H1 (cell line): ENCODE data around the gene GNG7. TPM values are rescaled to one million over a fixed set of nuclear protein-coding genes. Genes with fewer than 3 reads are reported as not detected.

ENCODE experiments used
- CTCF ChIA-PET: fragments of 300-600 bp; sonication (Branson Sonifier 250); formaldehyde crosslinking; loops from one replicate; lab custom pipeline; 2021; ENCODE audit not compliant: partially characterized antibody; lab: Charles Lee
- POLR2A ChIA-PET: fragments of 300-600 bp; sonication (Branson Sonifier 250); formaldehyde crosslinking; loops from one replicate; lab custom pipeline; 2021; ENCODE audit warnings: inconsistent platforms; ENCODE audit not compliant: partially characterized antibody; lab: Charles Lee
- DNase-seq, 2 experiments: peaks; one replicate each; pipeline versions ENCODE4 v3.0.0 to v3.0.0-alpha.2; 2010 to 2022; ENCODE audit warnings: low spot score in 2 of 2, low read depth in 1 of 2, mixed read lengths in 1 of 2
- FAIRE-seq: peaks from 2 replicates; lab custom pipeline; 2011; peaks lifted over from hg19 to GRCh38; lab: Jason Lieb, UNC
- H2AFZ ChIP-seq: 2 replicates; pipeline ENCODE4 v1.8.1; 2012; ENCODE audit warnings: low read length, inconsistent platforms
- H2AK5ac ChIP-seq: 2 replicates; pipeline ENCODE4 v1.6.1; 2013; ENCODE audit warnings: low read depth, low read length
- H2BK120ac ChIP-seq: replicated peaks from 2 replicates; pipeline ENCODE3; 2013; ENCODE audit warnings: low read depth, low read length, inconsistent platforms
- H2BK12ac ChIP-seq: 2 replicates; pipeline ENCODE4 v1.6.1; 2013; ENCODE audit warnings: low read depth, low read length
- H2BK15ac ChIP-seq: 2 replicates; pipeline ENCODE4 v1.6.1; 2013; ENCODE audit warnings: low read length
- H2BK20ac ChIP-seq: 2 replicates; pipeline ENCODE4 v1.6.1; 2013; ENCODE audit warnings: low read length
- H2BK5ac ChIP-seq: 2 replicates; pipeline ENCODE4 v1.6.1; 2013; ENCODE audit warnings: low read depth, low read length
- H3K14ac ChIP-seq: 2 replicates; pipeline ENCODE4 v1.6.1; 2013; ENCODE audit warnings: inconsistent platforms; ENCODE audit not compliant: insufficient read length
- H3K18ac ChIP-seq: 2 replicates; pipeline ENCODE4 v1.6.1; 2013; ENCODE audit warnings: low read length; ENCODE audit errors: extremely low read depth
- H3K23ac ChIP-seq: 2 replicates; pipeline ENCODE4 v1.6.1; 2013; ENCODE audit warnings: inconsistent platforms; ENCODE audit not compliant: insufficient read length
- H3K23me2 ChIP-seq: 2 replicates; pipeline ENCODE4 v1.6.1; 2013; ENCODE audit warnings: low read depth, low read length
- H3K27ac ChIP-seq: 2 replicates; pipeline ENCODE4 v1.6.1; 2011; ENCODE audit warnings: low read depth, low read length, inconsistent platforms
- H3K27me3 ChIP-seq, 4 experiments: replicated peaks in 1 of 4; 1 replicate in 1 of 4; 2 replicates in 3 of 4; pipeline versions ENCODE4 v1.6.1 to v1.8.1; 2011 to 2013; ENCODE audit warnings: low read length in 3 of 4, mild to moderate bottlenecking in 3 of 4, inconsistent platforms in 2 of 4, mixed read lengths in 2 of 4, moderate library complexity in 1 of 4; ENCODE audit not compliant: control insufficient read depth in 3 of 4, insufficient read depth in 3 of 4; ENCODE audit errors: extremely low read depth in 1 of 4
- H3K36me3 ChIP-seq, 4 experiments: 2 replicates each; pipeline versions ENCODE4 v1.6.1 to v1.8.1; 2011 to 2013; ENCODE audit warnings: mild to moderate bottlenecking in 4 of 4, low read length in 3 of 4, moderate library complexity in 2 of 4, control low read depth in 1 of 4, inconsistent platforms in 1 of 4; ENCODE audit not compliant: insufficient read depth in 4 of 4, control insufficient read depth in 2 of 4
- H3K4ac ChIP-seq: replicated peaks from 2 replicates; pipeline ENCODE3; 2013; ENCODE audit warnings: low read length, low read depth, mixed read lengths, inconsistent platforms; ENCODE audit not compliant: insufficient read length
- H3K4me1 ChIP-seq, 4 experiments: replicated peaks in 1 of 4; 1 replicate in 1 of 4; 2 replicates in 3 of 4; pipeline versions ENCODE4 v1.6.1 to v1.8.1; 2011 to 2013; ENCODE audit warnings: low read length in 3 of 4, inconsistent platforms in 2 of 4, mixed read lengths in 1 of 4; ENCODE audit not compliant: insufficient read depth in 4 of 4, control insufficient read depth in 3 of 4
- H3K4me2 ChIP-seq, 2 experiments: 2 replicates each; pipeline versions ENCODE4 v1.6.1 to v1.8.1; 2011 to 2013; ENCODE audit warnings: low read depth in 2 of 2, low read length in 2 of 2, control low read depth in 1 of 2, inconsistent platforms in 1 of 2, mild to moderate bottlenecking in 1 of 2; ENCODE audit not compliant: insufficient read depth in 1 of 2
- H3K4me3 ChIP-seq, 4 experiments: fragments of 200-600, 300-600 bp in 1 of 4; sonication (generic), shearing (Covaris generic), sonication (Bioruptor Twin) in 1 of 4; 2 replicates each; pipeline versions ENCODE4 v1.5.1 to v1.8.1; 2011 to 2016; ENCODE audit warnings: low read length in 4 of 4, low read depth in 3 of 4, control low read depth in 2 of 4, inconsistent platforms in 2 of 4, mild to moderate bottlenecking in 2 of 4, mixed read lengths in 1 of 4, moderate library complexity in 1 of 4; ENCODE audit not compliant: insufficient read depth in 2 of 4; ENCODE audit errors: extremely low read depth in 1 of 4
- H3K56ac ChIP-seq: replicated peaks from 2 replicates; pipeline ENCODE3; 2013; ENCODE audit warnings: low read depth, mild to moderate bottlenecking, mixed read lengths, low read length, inconsistent platforms; ENCODE audit not compliant: insufficient read length
- H3K79me1 ChIP-seq: 2 replicates; pipeline ENCODE4 v1.6.1; 2013; ENCODE audit warnings: low read depth, low read length, control low read depth
- H3K79me2 ChIP-seq, 2 experiments: 2 replicates each; pipeline versions ENCODE4 v1.6.1 to v1.8.1; 2012 to 2013; ENCODE audit warnings: low read length in 2 of 2, mild to moderate bottlenecking in 2 of 2, inconsistent platforms in 1 of 2; ENCODE audit not compliant: insufficient read depth in 2 of 2, control insufficient read depth in 1 of 2
- H3K9ac ChIP-seq, 4 experiments: replicated peaks in 1 of 4; 1 replicate in 1 of 4; 2 replicates in 3 of 4; pipeline versions ENCODE4 v1.6.1 to v1.8.1; 2011 to 2013; ENCODE audit warnings: low read depth in 3 of 4, low read length in 3 of 4, control low read depth in 2 of 4, mild to moderate bottlenecking in 2 of 4, moderate library complexity in 2 of 4, inconsistent platforms in 1 of 4; ENCODE audit errors: extremely low read depth in 1 of 4
- H3K9me3 ChIP-seq, 2 experiments: 2 replicates each; pipeline versions ENCODE4 v1.6.1 to v1.8.1; 2012 to 2013; ENCODE audit warnings: mild to moderate bottlenecking in 2 of 2, moderate library complexity in 2 of 2, control low read depth in 1 of 2, inconsistent platforms in 1 of 2, low read depth in 1 of 2, low read length in 1 of 2, mixed read lengths in 1 of 2; ENCODE audit not compliant: insufficient read depth in 2 of 2
- H4K20me1 ChIP-seq, 2 experiments: replicated peaks in 1 of 2; 2 replicates each; pipeline versions ENCODE3 to v1.8.1; 2011 to 2013; ENCODE audit warnings: inconsistent platforms in 2 of 2, low read length in 2 of 2, mild to moderate bottlenecking in 1 of 2; ENCODE audit not compliant: insufficient read depth in 2 of 2, control insufficient read depth in 1 of 2
- H4K5ac ChIP-seq: 2 replicates; pipeline ENCODE4 v1.6.1; 2013; ENCODE audit warnings: low read length, low read depth, mixed read lengths, inconsistent platforms; ENCODE audit not compliant: insufficient read length
- H4K8ac ChIP-seq: 2 replicates; pipeline ENCODE4 v1.8.0; 2013; ENCODE audit warnings: mild to moderate bottlenecking, moderate library complexity, low read length, inconsistent platforms; ENCODE audit not compliant: insufficient read depth; ENCODE audit errors: extremely low read depth
- H4K91ac ChIP-seq: replicated peaks from 2 replicates; pipeline ENCODE3; 2013; ENCODE audit warnings: low read length, mixed read lengths, inconsistent platforms; ENCODE audit not compliant: insufficient read length
- CREB1 ChIP-seq: IDR thresholded peaks from 2 replicates; pipeline ENCODE4 v1.6.1; 2012; ENCODE audit warnings: inconsistent platforms
- POLR2A ChIP-seq, 2 experiments: IDR thresholded peaks; 1 replicate in 1 of 2; 2 replicates in 1 of 2; pipeline ENCODE4 v1.6.1; 2011; ENCODE audit warnings: low read depth in 2 of 2, low read length in 2 of 2, mild to moderate bottlenecking in 2 of 2; ENCODE audit errors: control extremely low read depth in 1 of 2
- TAF1 ChIP-seq: IDR thresholded peaks from 2 replicates; pipeline ENCODE4 v1.6.1; 2011; ENCODE audit warnings: mild to moderate bottlenecking, low read depth, low read length
- ZNF274 ChIP-seq: IDR thresholded peaks from 2 replicates; pipeline ENCODE4 v1.7.0; 2012; ENCODE audit warnings: low read length, borderline replicate concordance; ENCODE audit errors: extremely low read depth
- WGBS, 2 experiments: shearing (Covaris generic) in 1 of 2; methylation state at CpG; one replicate each; pipeline versions ENCODE4 v1.1.6 to v1.1.7; 2013 to 2015; ENCODE audit warnings: low lambda C conversion rate in 2 of 2, mixed read lengths in 2 of 2, inconsistent platforms in 1 of 2, low coverage in 1 of 2, missing lambda C conversion rate in 1 of 2; ENCODE audit not compliant: insufficient replicate concordance in 2 of 2, insufficient coverage in 1 of 2, insufficient read length in 1 of 2; ENCODE audit errors: extremely low coverage in 1 of 2, missing lambda C conversion rate in 1 of 2; 5-methylcytosine and 5-hydroxymethylcytosine counted together
- polyA plus RNA-seq, 7 experiments: library from polyadenylated mRNA; depleted of rRNA in 3 of 7; stranded (reverse) in 5 of 7; unstranded in 2 of 7; fragments of >200 nt in 5 of 7; fragments of 200-250 nt in 2 of 7; gene quantifications; 1 replicate in 5 of 7; 2 replicates in 1 of 7; 4 replicates in 1 of 7; pipeline versions ENCODE4 v1.2.1 to v1.2.3, GENCODE V29; 2011 to 2013; ENCODE audit warnings: missing spikeins in 2 of 7, mixed read lengths in 2 of 7
- total RNA-seq: library from RNA; stranded (reverse); fragmentation: NEBNext Ultra II Directional; extraction: Animal tissue kit (Norgen Biotek cat#: 25700); gene quantifications from 2 replicates; pipeline ENCODE4 v1.2.1, GENCODE V29; 2021

The GNG7 gene
- total and polyA plus RNA-seq, 2 of the 8 experiments (the other 6 are each of a cell fraction or from before 2014, with no cell fraction given), result 2.8 to 7.8 TPM

DNA sequence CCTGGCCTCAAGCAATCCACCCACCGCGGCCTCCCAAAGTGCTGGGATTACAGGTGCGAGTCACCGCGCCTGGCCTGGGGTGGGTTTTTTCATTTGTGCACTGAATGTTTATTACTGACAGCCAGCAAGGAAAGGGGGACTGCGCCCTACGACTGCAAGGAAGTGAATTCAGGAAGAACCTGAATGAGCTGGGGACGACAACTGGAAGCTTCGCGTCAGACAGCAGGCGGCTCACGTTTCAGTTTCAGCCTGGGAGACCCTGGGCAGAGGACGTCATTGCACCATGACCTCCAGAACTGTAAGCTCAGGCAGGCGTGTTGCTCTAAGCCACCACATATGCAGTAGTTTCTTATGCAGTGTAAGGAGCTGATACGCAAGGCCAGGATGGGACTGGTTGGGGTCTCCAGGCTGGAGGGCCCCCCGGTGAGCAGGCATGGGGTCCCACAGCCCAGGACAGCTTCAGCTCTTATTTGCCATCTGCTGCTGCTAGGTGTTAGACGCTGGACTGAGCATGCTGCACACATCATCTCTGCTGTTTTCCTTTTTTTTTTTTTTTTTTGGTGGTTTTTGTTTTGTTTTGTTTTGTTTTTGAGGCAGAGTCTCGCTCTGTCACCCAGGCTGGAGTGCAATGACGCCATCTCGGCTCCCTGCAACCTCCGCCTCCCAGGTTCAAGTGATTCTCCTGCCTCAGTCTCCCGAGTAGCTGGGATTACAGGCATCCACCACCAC, 160.0 kb downstream of the GNG7 start:
- Histone ChIP-seq H4K5ac (peak overlapping the region; percentile 8), H3K23me2 (no peaks in the 10 kb centered on the region; the same call in 1 of the 2 replicates), H3K4me3 (no peak overlapping the region), H4K20me1 (no peaks in the 10 kb centered on the region), H3K36me3 (no peaks in the 10 kb centered on the region), H4K8ac (no peak overlapping the region; the same call in 1 of the 2 replicates), H2AK5ac (peak overlapping the region; percentile 79), H2BK5ac (peak overlapping the region; percentile 92), H3K4me1 (peaks cover 3 to 26% (median 20%) of the 10 kb centered on the region in 4 experiments), H3K79me1 (no peaks in the 10 kb centered on the region), H3K79me2 (no peaks in the 10 kb centered on the region), H3K18ac (peak overlapping the region; percentile 42), H3K4ac (no peak overlapping the region), H2BK15ac (peak overlapping the region; percentile 96), H4K91ac (peak overlapping the region; percentile 58), H3K4me2 (peak overlapping the region in 1 of 2 experiments; percentile 11; a peak in 1 of 4 replicates), H2BK20ac (peak overlapping the region; percentile 24; the same call in 1 of the 2 replicates), H2BK12ac (peak overlapping the region; percentile 99), H2BK120ac (no peak overlapping the region), H3K14ac (no peak overlapping the region), H3K9me3 (no peaks in the 10 kb centered on the region), H2AFZ (no peak overlapping the region), H3K56ac (no peak overlapping the region), H3K9ac (peak overlapping the region in 1 of 4 experiments; percentile 42; a peak in 1 of 7 replicates), H3K23ac (no peak overlapping the region), H3K27me3 (no peaks in the 10 kb centered on the region; a peak in 2 of 7 replicates), H3K27ac (no peak overlapping the region)
- ChIA-PET POLR2A (interaction anchor here (0.6 to 5.8 kb wide), 11 partner anchors 9 to 1517 kb away, joined by 3 to 98 read pairs (median 4); partner anchors contain the start of gene GADD45B), CTCF (interaction anchor here (0.6 to 3.1 kb wide), 11 partner anchors 12 to 94 kb away, joined by 3 to 24 read pairs (median 4); no protein-coding TSS in a partner anchor)
- TF ChIP-seq POLR2A (IDR thresholded peaks at IDR 0.05; ENCODE audit: control extremely low read depth in 1 of 2, low read depth in 2 of 2, low read length in 2 of 2) (0 out of 3 replicates have a peak, but pooled peaks of 1 of the 2 experiments have one; percentile 36), ZNF274 (no peak), TAF1 (0 out of 2 replicates have a peak, but pooled peaks have one; percentile 36), CREB1 (0 out of 2 replicates have a peak, but pooled peaks have one; percentile 10)
- FAIRE-seq, result no peak
- no peak for DNase-seq
- WGBS, 2 experiments, result 79% methylated on average over 21 of the region's 22 CpGs; no CpG with 5 or more reads in 1 of the 2 experiments
